GM23338 (cell line): Measurements from ENCODE around the gene GAB2. TPM values are rescaled to one million over a fixed set of nuclear protein-coding genes. Genes with fewer than 3 reads are reported as not detected.

ENCODE experiments used
- ATAC-seq: fragments of 200-7000 bp; cut with Tn5 transposase; 3 replicates; pipeline ENCODE4 v1.9.1; 2020
- DNase-seq: peaks from one replicate; pipeline ENCODE4 v3.0.0-alpha.2; 2015; ENCODE audit warnings: low spot score
- H2AFZ ChIP-seq: fragments of 200-600 bp; sonication (generic); 2 replicates; pipeline ENCODE4 v1.8.0; 2016; ENCODE audit warnings: antibody characterized with exemption, mild to moderate bottlenecking, moderate library complexity
- H3F3A ChIP-seq: fragments of 200-600 bp; sonication (generic); replicated peaks from 2 replicates; pipeline ENCODE4 v1.8.0; 2017; ENCODE audit warnings: antibody characterized with exemption, mixed run types, low read depth
- H3K27ac ChIP-seq: fragments of 200-600 bp; sonication (generic); 2 replicates; pipeline ENCODE4 v1.6.1; 2016; ENCODE audit warnings: low read depth
- H3K27me3 ChIP-seq: fragments of 200-600 bp; sonication (generic); 2 replicates; pipeline ENCODE4 v1.8.0; 2016; ENCODE audit warnings: mild to moderate bottlenecking, mixed run types, moderate library complexity; ENCODE audit not compliant: insufficient read depth
- H3K36me3 ChIP-seq: fragments of 200-600 bp; sonication (generic); 2 replicates; pipeline ENCODE4 v1.8.0; 2016; ENCODE audit warnings: mild to moderate bottlenecking; ENCODE audit not compliant: insufficient read depth
- H3K4me1 ChIP-seq: fragments of 200-600 bp; sonication (generic); 2 replicates; pipeline ENCODE4 v1.8.0; 2016; ENCODE audit warnings: mild to moderate bottlenecking, moderate library complexity; ENCODE audit not compliant: insufficient read depth
- H3K4me2 ChIP-seq: fragments of 200-600 bp; sonication (generic); 2 replicates; pipeline ENCODE4 v1.7.1; 2017; ENCODE audit warnings: mixed run types
- H3K4me3 ChIP-seq: fragments of 200-600 bp; sonication (generic); 2 replicates; pipeline ENCODE4 v1.6.1; 2016; ENCODE audit warnings: mixed run types
- H3K79me2 ChIP-seq: fragments of 200-600 bp; sonication (generic); replicated peaks from 2 replicates; pipeline ENCODE4 v1.8.0; 2017; ENCODE audit warnings: mild to moderate bottlenecking; ENCODE audit not compliant: insufficient read depth
- H3K9me2 ChIP-seq: fragments of 200-600 bp; sonication (generic); 2 replicates; pipeline ENCODE4 v1.8.0; 2017; ENCODE audit not compliant: insufficient read depth
- H4K20me1 ChIP-seq: fragments of 200-600 bp; sonication (generic); replicated peaks from 2 replicates; pipeline ENCODE4 v1.8.0; 2017; ENCODE audit warnings: mild to moderate bottlenecking; ENCODE audit not compliant: insufficient read depth
- H3K27ac Mint-ChIP-seq: 2 replicates; pipeline ENCODE4 v1.8.0; 2020; ENCODE audit warnings: inconsistent platforms, mild to moderate bottlenecking, moderate library complexity, mixed read lengths
- H3K27me3 Mint-ChIP-seq: 3 replicates; pipeline ENCODE4 v1.8.0; 2022; ENCODE audit warnings: low read depth, mild to moderate bottlenecking, moderate library complexity, mixed read lengths, inconsistent platforms; ENCODE audit not compliant: insufficient read depth, poor library complexity
- H3K36me3 Mint-ChIP-seq: 3 replicates; pipeline ENCODE4 v1.8.0; 2021; ENCODE audit warnings: low read depth, mild to moderate bottlenecking, inconsistent platforms, moderate library complexity, mixed read lengths
- H3K4me1 Mint-ChIP-seq: 3 replicates; pipeline ENCODE4 v1.8.0; 2020; ENCODE audit warnings: mild to moderate bottlenecking, inconsistent platforms, mixed read lengths
- H3K4me3 Mint-ChIP-seq: 3 replicates; pipeline ENCODE4 v1.8.0; 2021; ENCODE audit warnings: moderate library complexity, mild to moderate bottlenecking, inconsistent platforms, mixed read lengths
- H3K9me3 Mint-ChIP-seq: 3 replicates; pipeline ENCODE4 v1.8.0; 2020; ENCODE audit warnings: moderate library complexity, mild to moderate bottlenecking, inconsistent platforms, mixed read lengths
- CREB1 ChIP-seq: fragments of 250-450 bp; sonication (Bioruptor Pico); IDR thresholded peaks from 2 replicates; pipeline ENCODE4 v1.5.0; 2020; ENCODE audit warnings: low read depth, mild to moderate bottlenecking, moderate library complexity
- CTCF ChIP-seq, 2 experiments: fragments of 200-600 bp in 1 of 2; sonication (generic) in 1 of 2; conservative IDR thresholded peaks; 2 replicates each; pipeline versions ENCODE4 v1.5.1 to v1.6.1; 2016 to 2017; ENCODE audit warnings: antibody characterized with exemption in 2 of 2, low read depth in 2 of 2, mild to moderate bottlenecking in 2 of 2, moderate library complexity in 1 of 2
- EZH2 ChIP-seq: fragments of 200-600 bp; sonication (generic); IDR thresholded peaks from one replicate; pipeline ENCODE4 v1.8.0; 2017; ENCODE audit warnings: antibody characterized with exemption, mild to moderate bottlenecking, low read depth; ENCODE audit not compliant: unreplicated experiment
- STAT1 ChIP-seq: IDR thresholded peaks from one replicate; pipeline ENCODE4 v1.6.1; 2016; ENCODE audit warnings: antibody characterized with exemption; ENCODE audit not compliant: unreplicated experiment
- ZNF331 ChIP-seq: fragments of 250-450 bp; sonication (Bioruptor Pico); IDR thresholded peaks from 2 replicates; pipeline ENCODE4 v1.5.0; 2020; ENCODE audit warnings: low read depth, mild to moderate bottlenecking, moderate library complexity
- ZNF462 ChIP-seq: fragments of 250-450 bp; sonication (Bioruptor Pico); IDR thresholded peaks from 2 replicates; pipeline ENCODE4 v1.5.0; 2020; ENCODE audit warnings: mild to moderate bottlenecking, moderate library complexity
- polyA plus RNA-seq: library from polyadenylated mRNA; unstranded; fragments of >200 nt; fragmentation: Nextera tagmentation; extraction: Ambion mirVana; gene quantifications from 2 replicates; pipeline ENCODE4 v1.2.1, GENCODE V29; 2016
- total RNA-seq: library from RNA; depleted of rRNA; stranded (reverse); fragments of >200 nt; shearing (Covaris generic); gene quantifications from 2 replicates; pipeline ENCODE4 v1.2.3, GENCODE V29; 2014

GAB2 gene
- total and polyA plus RNA-seq, 2 experiments from 2014 or later = 2.0 to 10.8 TPM

GRCh38 chr11:78432956-78433355, 15.3 kb upstream of the GAB2 start (continued):
- TF ChIP-seq EZH2 = no peak
- TF ChIP-seq CREB1 (CRISPR knock-in tag) = no peak
- no peak for TF ChIP-seq ZNF331 (CRISPR knock-in tag)
- TF ChIP-seq STAT1 = no peak

- DNase-seq (peak; percentile 60), ATAC-seq (peak; percentile 52)
- Histone ChIP-seq H3K4me1 (peaks cover 18% of the 10 kb centered on the region), H3K27ac (no peak overlapping the region), H3F3A (no peaks in the 10 kb centered on the region; the same call in 1 of the 2 replicates), H2AFZ (no peak overlapping the region), H3K4me2 (no peak overlapping the region), H3K79me2 (no peaks in the 10 kb centered on the region), H3K9me2 (no peaks in the 10 kb centered on the region), H3K36me3 (no peaks in the 10 kb centered on the region), H4K20me1 (no peaks in the 10 kb centered on the region; the same call in none of the 2 replicates), H3K27me3 (no peaks in the 10 kb centered on the region), H3K4me3 (no peak overlapping the region)
- Mint-ChIP-seq H3K9me3 (no peaks in the 10 kb centered on the region), H3K36me3 (no peaks in the 10 kb centered on the region), H3K4me1 (peaks cover 11% of the 10 kb centered on the region), H3K27ac (no peak overlapping the region), H3K4me3 (no peak overlapping the region), H3K27me3 (no peaks in the 10 kb centered on the region)
- TF ChIP-seq ZNF462 (CRISPR knock-in tag) = no peak
- TF ChIP-seq CTCF (conservative IDR thresholded peaks at IDR 0.05; ENCODE audit: low read depth in 2 of 2) = peak; percentile 61 to 69
These were observed 14.5 kb upstream of the GAB2 start for GRCh38 chr11:78432058-78432515.
